ENCODE measurements around the gene GEN1. TPM values are rescaled to one million over a fixed set of nuclear protein-coding genes. Genes with fewer than 3 reads are reported as not detected.
"Not testable (repeated sequence)": the region's sequence is repeated elsewhere in the genome, so short reads cannot be mapped to it uniquely, and the experiment has no call there.

GEN1 gene
- polyA plus RNA-seq, 1 experiment: 7.5 TPM

DNA sequence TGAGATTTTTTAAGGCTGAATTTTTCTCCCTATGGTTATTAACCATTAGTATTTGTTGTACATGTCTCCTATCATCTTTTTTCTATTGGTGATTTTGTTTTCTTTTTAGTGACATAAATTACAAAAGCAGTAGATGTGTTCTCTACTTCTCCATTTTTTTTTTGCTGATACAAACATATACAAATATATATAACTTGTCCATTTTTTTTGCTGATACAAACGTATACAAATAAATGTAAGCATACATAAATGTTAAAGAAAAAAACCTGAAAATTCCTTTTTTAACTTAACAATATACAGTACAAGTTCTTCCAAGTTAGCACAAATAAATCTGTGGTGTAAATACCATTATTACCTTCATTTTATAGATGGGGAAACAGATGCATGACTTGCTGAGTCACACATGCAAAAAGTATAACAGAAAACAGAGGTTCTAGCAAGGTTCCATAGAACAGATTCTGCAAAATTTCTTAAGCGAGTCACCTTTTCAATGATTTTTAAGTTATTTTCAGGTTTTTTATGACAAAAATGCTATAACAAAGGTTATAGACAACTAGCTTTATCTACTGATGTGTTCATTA is 64.4 kb downstream of the GEN1 start:
- Histone ChIP-seq H3K27ac (ENCODE audit: low read depth, low read length) (no peak overlapping the region), H3K4me3 (ENCODE audit: low read depth, low read length) (no peak overlapping the region), H3K9me3 (ENCODE audit: control insufficient read depth, insufficient read depth, low read length) (no peaks in the 10 kb centered on the region), H3K27me3 (ENCODE audit: control insufficient read depth, insufficient read depth, low read length) (peaks cover 10% of the 10 kb centered on the region)
- DNase-seq (ENCODE audit: low read depth, low spot score): no peak
- ChIA-PET CTCF (no interaction called here), POLR2A (no interaction called here)
- TF ChIP-seq, protein P1, sequence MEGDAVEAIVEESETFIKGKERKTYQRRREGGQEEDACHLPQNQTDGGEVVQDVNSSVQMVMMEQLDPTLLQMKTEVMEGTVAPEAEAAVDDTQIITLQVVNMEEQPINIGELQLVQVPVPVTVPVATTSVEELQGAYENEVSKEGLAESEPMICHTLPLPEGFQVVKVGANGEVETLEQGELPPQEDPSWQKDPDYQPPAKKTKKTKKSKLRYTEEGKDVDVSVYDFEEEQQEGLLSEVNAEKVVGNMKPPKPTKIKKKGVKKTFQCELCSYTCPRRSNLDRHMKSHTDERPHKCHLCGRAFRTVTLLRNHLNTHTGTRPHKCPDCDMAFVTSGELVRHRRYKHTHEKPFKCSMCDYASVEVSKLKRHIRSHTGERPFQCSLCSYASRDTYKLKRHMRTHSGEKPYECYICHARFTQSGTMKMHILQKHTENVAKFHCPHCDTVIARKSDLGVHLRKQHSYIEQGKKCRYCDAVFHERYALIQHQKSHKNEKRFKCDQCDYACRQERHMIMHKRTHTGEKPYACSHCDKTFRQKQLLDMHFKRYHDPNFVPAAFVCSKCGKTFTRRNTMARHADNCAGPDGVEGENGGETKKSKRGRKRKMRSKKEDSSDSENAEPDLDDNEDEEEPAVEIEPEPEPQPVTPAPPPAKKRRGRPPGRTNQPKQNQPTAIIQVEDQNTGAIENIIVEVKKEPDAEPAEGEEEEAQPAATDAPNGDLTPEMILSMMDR (IDR thresholded peaks at IDR 0.05; ENCODE audit: low read depth, low read length): no peak

DNA sequence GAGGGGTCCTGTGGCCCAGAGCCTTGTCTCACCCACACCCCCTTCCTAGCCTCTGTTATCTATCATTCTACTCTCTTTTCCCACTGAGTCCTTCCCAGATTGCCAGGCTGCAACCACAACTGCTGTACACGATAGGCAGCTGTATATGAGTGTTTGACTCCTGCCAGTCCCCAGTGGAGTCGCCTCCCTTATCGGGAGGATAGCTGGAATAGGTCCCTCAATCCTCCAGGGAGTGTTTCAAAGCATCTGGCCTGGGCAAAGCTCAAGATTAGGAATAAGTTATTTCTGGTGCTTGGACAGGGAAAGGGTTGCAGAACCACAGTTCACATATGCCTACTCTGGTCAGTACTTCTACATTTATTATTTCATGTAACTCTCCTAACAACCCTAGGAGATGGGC is 67.1 kb downstream of the GEN1 start:
- no peak for DNase-seq (ENCODE audit: low read depth, low spot score)
- ChIA-PET CTCF (interaction anchor here (1.5 to 1.8 kb wide), 2 partner anchors 10 to 328 kb away, joined by 3 to 8 read pairs; no protein-coding TSS in a partner anchor), POLR2A (no interaction called here)
- TF ChIP-seq, protein P1 (IDR thresholded peaks at IDR 0.05; ENCODE audit: low read depth, low read length): no peak
- Histone ChIP-seq H3K4me3 (ENCODE audit: low read depth, low read length) (no peak overlapping the region), H3K27me3 (ENCODE audit: control insufficient read depth, insufficient read depth, low read length) (peaks cover 10% of the 10 kb centered on the region), H3K27ac (ENCODE audit: low read depth, low read length) (no peak overlapping the region), H3K9me3 (ENCODE audit: control insufficient read depth, insufficient read depth, low read length) (no peaks in the 10 kb centered on the region)

DNA sequence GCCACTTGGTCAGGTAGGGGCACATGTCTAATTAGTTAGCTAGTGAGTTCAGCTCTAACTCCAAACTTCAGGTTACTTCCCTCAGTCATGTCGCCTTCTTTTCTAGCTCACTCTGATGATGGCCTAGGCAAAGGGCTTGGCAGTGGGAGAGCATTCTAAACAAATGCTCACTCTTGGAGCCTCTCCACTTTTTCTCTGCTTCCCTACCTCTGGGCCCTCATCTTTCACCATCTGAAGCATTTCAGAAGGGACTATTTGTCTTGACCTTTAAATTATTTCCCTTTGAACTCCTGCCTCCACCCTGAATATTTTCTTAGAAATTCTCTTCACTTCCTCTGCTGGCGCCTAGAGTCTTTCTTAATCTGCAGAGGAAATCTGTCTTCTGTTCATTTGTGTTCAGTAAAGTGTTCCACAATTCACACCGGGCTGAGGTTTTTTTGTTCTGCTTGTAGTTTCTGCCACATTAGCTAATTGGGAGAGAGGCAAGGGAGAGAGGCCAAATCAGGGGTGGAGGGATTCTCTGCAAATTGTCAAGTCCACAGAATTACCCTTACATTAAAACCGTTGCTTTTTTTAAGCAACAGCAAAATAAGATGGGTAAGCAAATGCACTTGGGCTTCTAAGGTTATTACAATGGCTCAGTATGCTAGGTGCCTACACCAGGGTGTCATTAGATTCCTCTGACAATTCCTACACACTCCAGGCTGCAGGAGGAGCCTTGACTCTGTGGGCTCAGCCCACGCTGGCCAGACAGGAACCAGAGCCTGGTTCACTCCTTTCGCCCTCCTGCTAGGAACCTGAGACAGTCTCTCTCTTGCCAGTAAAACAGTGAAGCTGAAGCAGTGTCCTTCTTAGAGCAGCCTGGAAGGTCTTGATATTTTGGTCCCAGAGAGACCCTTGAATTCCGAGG is 67.9 kb downstream of the GEN1 start:
- DNase-seq (ENCODE audit: low read depth, low spot score): no peak
- no peak overlapping the region for H3K4me3 ChIP-seq (ENCODE audit: low read depth, low read length)
- H3K27ac ChIP-seq (ENCODE audit: low read depth, low read length): no peak overlapping the region
- no peaks in the 10 kb centered on the region for H3K9me3 ChIP-seq (ENCODE audit: control insufficient read depth, insufficient read depth, low read length)
- peaks cover 10% of the 10 kb centered on the region for H3K27me3 ChIP-seq (ENCODE audit: control insufficient read depth, insufficient read depth, low read length)
- CTCF ChIA-PET: interaction anchor here (1.5 to 1.8 kb wide), 2 partner anchors 9 to 328 kb away, joined by 3 to 8 read pairs; no protein-coding TSS in a partner anchor
- TF ChIP-seq, protein P1 (IDR thresholded peaks at IDR 0.05; ENCODE audit: low read depth, low read length): no peak
- POLR2A ChIA-PET: no interaction called here

DNA sequence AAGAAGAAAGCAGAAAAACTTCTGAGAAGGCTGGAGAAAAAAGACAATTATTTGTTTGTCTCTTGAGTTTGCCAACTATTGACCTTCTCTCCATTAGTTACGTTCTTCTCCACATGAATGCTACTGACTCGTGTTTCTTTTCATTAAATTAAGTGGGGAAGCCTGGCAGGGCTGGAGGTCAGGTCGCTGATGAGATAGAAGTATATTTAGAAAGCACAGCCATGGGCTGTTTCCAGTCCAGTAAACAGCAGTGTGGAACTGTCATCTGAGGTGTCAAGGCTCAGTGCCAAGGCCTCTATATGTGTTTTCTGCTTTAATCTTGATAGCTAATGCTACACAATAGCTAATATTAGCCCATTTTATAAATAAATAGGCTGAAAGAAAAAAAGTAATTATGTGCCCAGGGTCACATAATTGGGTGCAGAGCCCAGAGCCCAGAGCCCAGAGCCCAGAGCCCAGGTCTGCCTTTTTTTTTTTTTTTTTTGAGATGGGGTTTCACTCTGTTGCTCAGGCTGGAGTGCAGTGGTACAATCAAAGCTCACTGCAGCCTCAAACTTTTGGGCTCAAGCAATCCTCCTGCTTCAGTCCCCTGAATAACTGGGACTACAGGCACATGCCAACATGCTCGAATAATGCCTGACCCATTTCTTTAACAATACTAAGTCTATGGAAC is 68.6 kb downstream of the GEN1 start:
- CTCF ChIA-PET: interaction anchor here (0.7 to 0.8 kb wide), 2 partner anchors 94 to 103 kb away, joined by 3 to 4 read pairs; no protein-coding TSS in a partner anchor
- POLR2A ChIA-PET: no interaction called here
- DNase-seq (ENCODE audit: low read depth, low spot score): no peak
- no peak overlapping the region for H3K4me3 ChIP-seq (ENCODE audit: low read depth, low read length)
- peaks cover 6% of the 10 kb centered on the region for H3K27me3 ChIP-seq (ENCODE audit: control insufficient read depth, insufficient read depth, low read length)
- TF ChIP-seq, protein P1 (IDR thresholded peaks at IDR 0.05; ENCODE audit: low read depth, low read length): no peak
- no peak overlapping the region for H3K27ac ChIP-seq (ENCODE audit: low read depth, low read length)
- H3K9me3 ChIP-seq (ENCODE audit: control insufficient read depth, insufficient read depth, low read length): no peaks in the 10 kb centered on the region

DNA sequence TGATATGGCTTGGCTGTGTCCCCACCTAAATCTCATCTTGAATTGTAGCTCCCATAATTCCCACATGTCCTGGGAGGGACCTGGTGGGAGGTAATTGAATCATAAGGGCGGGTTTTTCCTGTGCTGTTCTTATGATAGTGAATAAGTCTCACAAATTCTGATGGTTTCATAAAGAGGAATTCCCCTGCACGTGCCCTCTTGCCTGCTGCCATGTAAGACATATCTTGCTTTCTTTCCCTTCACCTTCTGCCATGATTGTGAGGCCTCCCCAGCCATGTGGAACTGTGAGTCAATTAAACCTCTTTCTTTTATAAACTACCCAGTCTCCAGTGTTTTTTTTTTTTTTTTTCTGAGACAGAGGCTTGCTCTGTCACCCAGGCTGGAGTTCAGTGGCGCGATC is 69.7 kb downstream of the GEN1 start:
- H3K4me3 ChIP-seq (ENCODE audit: low read depth, low read length); H3K27ac ChIP-seq (ENCODE audit: low read depth, low read length); POLR2A ChIA-PET; DNase-seq (ENCODE audit: low read depth, low spot score); CTCF ChIA-PET; H3K27me3 ChIP-seq (ENCODE audit: control insufficient read depth, insufficient read depth, low read length); H3K9me3 ChIP-seq (ENCODE audit: control insufficient read depth, insufficient read depth, low read length): not testable (repeated sequence)
